Measurements from ENCODE around the gene FAM89A.

FAM89A gene

GRCh38 chr1:231068762-231069161 is 28.7 kb upstream of the FAM89A start:
- DNase-seq (ENCODE audit: low spot score), result no peak
- no peak for TF ChIP-seq CTCF (IDR thresholded peaks at IDR 0.05; ENCODE audit: extremely low read depth, missing control alignments)

- no peak for TF ChIP-seq CTCF (IDR thresholded peaks at IDR 0.05; ENCODE audit: extremely low read depth, missing control alignments)
- DNase-seq (ENCODE audit: low spot score), result no peak
Measured at GRCh38 chr1:231065510-231066241, 25.6 kb upstream of the FAM89A start.

- no peak for DNase-seq (ENCODE audit: low spot score)
- TF ChIP-seq CTCF (IDR thresholded peaks at IDR 0.05; ENCODE audit: extremely low read depth, missing control alignments), result no peak
Measured at GRCh38 chr1:231064418-231064817, 24.4 kb upstream of the FAM89A start.

GRCh38 chr1:231063331-231063730 is 23.3 kb upstream of the FAM89A start:
- no peak for TF ChIP-seq CTCF (IDR thresholded peaks at IDR 0.05; ENCODE audit: extremely low read depth, missing control alignments)
- DNase-seq (ENCODE audit: low spot score), result no peak

- no peak for DNase-seq (ENCODE audit: low spot score)
Measured at GRCh38 chr1:231062500-231063270, 22.6 kb upstream of the FAM89A start.

GRCh38 chr1:231059566-231060193 is 19.6 kb upstream of the FAM89A start:
- DNase-seq (ENCODE audit: low spot score), result no peak
- TF ChIP-seq CTCF (IDR thresholded peaks at IDR 0.05; ENCODE audit: extremely low read depth, missing control alignments), result no peak

More at GRCh38 chr1:231062500-231063270, 22.6 kb upstream of the FAM89A start:
- TF ChIP-seq CTCF (IDR thresholded peaks at IDR 0.05; ENCODE audit: extremely low read depth, missing control alignments), result no peak
